ENCODE measurements around the gene SAMD13. TPM values are rescaled to one million over a fixed set of nuclear protein-coding genes. Genes with fewer than 3 reads are reported as not detected.

SAMD13 gene
- total and polyA plus RNA-seq, 10 of the 15 experiments (the other 5 are each of a cell fraction or from before 2014, with no cell fraction given), result 0.81 to 1.9 (median 1.2) TPM; not detected in 1

DNA sequence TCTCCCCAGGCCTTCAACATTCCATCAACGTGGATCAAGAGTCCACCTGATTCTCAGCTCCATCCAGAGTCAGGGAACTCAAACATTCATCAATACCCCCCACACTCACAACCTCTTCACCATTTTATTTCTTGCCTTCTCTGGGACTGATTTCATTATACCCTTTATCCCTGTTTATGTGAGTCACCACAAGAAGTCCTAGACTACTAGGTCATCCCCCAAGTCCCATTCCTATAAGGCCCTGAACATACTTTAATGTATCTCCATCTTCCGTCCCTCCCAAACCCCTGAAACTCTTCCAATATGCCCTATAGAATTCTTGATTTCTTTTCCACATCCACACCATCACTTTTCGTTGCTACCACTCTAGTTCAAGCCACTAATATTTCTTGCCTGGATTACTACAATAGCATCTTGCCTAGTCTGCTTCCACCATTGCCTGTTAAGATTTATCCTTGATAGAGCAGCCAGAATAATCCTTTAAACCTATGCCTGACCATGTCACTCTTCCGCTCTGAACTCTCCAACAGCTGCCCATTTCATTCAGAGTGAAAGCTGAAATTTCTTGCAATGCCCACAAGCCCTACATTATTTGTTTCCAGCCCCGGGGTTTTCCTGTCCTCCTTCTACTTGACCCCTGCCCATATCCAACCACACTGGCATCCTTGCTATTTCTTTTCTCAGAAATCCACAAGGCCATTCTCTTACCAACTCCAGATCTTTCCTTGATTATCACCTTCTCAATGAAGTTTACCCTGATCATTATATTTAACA, 9.4 kb upstream of the SAMD13 start:
- ChIA-PET CTCF (no interaction called here), RAD21 (ENCODE audit: unreplicated experiment) (no interaction called here), POLR2A (no interaction called here), SMC1A (ENCODE audit: uncharacterized antibody, unreplicated experiment) (no interaction called here)
- H3K4me2 ChIP-seq (ENCODE audit: control insufficient read depth, insufficient read depth), result no peak overlapping the region
- no peak overlapping the region for H2AFZ ChIP-seq (ENCODE audit: control insufficient read depth, low read depth, low read length)
- no TSS peak for BruUV-seq (replicated peaks)
- H3K9me3 ChIP-seq (replicated peaks; ENCODE audit: control insufficient read depth, insufficient read depth, low read length), result no peaks in the 10 kb centered on the region; the same call in 1 of the 3 replicates
- ATAC-seq (no peak), FAIRE-seq (no peak), DNase-seq (ENCODE audit: low read depth, low spot score) (no peak)
- H3K9ac ChIP-seq (ENCODE audit: control insufficient read depth, insufficient read depth, low read length), result no peak overlapping the region
- in situ Hi-C loops (cut with MboI) (no loop called here), intact Hi-C loops (cut with micrococcal nuclease; ENCODE audit: unreplicated experiment) (no loop called here)
- no peaks in the 10 kb centered on the region for H3K79me2 ChIP-seq (ENCODE audit: control insufficient read depth, insufficient read depth, low read length)
- H3K36me3 ChIP-seq (ENCODE audit: control insufficient read depth in 2 of 2, insufficient read depth in 2 of 2, low read length in 1 of 2), result no peaks in the 10 kb centered on the region
- no peaks in the 10 kb centered on the region for H4K20me1 ChIP-seq (ENCODE audit: control insufficient read depth, insufficient read depth)
- H3K27me3 ChIP-seq (replicated peaks in 1 of 2; ENCODE audit: control insufficient read depth in 2 of 2, insufficient read depth in 2 of 2, low read length in 1 of 2), result no peaks in the 10 kb centered on the region
- TF ChIP-seq SIN3A (IDR thresholded peaks at IDR 0.05; ENCODE audit: low read depth, low read length), result no peak
- TF ChIP-seq, protein P1, sequence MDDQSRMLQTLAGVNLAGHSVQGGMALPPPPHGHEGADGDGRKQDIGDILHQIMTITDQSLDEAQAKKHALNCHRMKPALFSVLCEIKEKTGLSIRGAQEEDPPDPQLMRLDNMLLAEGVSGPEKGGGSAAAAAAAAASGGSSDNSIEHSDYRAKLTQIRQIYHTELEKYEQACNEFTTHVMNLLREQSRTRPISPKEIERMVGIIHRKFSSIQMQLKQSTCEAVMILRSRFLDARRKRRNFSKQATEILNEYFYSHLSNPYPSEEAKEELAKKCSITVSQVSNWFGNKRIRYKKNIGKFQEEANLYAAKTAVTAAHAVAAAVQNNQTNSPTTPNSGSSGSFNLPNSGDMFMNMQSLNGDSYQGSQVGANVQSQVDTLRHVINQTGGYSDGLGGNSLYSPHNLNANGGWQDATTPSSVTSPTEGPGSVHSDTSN (IDR thresholded peaks at IDR 0.05; ENCODE audit: insufficient replicate concordance, low read depth, low read length), result no peak
- TF ChIP-seq, protein P2, sequence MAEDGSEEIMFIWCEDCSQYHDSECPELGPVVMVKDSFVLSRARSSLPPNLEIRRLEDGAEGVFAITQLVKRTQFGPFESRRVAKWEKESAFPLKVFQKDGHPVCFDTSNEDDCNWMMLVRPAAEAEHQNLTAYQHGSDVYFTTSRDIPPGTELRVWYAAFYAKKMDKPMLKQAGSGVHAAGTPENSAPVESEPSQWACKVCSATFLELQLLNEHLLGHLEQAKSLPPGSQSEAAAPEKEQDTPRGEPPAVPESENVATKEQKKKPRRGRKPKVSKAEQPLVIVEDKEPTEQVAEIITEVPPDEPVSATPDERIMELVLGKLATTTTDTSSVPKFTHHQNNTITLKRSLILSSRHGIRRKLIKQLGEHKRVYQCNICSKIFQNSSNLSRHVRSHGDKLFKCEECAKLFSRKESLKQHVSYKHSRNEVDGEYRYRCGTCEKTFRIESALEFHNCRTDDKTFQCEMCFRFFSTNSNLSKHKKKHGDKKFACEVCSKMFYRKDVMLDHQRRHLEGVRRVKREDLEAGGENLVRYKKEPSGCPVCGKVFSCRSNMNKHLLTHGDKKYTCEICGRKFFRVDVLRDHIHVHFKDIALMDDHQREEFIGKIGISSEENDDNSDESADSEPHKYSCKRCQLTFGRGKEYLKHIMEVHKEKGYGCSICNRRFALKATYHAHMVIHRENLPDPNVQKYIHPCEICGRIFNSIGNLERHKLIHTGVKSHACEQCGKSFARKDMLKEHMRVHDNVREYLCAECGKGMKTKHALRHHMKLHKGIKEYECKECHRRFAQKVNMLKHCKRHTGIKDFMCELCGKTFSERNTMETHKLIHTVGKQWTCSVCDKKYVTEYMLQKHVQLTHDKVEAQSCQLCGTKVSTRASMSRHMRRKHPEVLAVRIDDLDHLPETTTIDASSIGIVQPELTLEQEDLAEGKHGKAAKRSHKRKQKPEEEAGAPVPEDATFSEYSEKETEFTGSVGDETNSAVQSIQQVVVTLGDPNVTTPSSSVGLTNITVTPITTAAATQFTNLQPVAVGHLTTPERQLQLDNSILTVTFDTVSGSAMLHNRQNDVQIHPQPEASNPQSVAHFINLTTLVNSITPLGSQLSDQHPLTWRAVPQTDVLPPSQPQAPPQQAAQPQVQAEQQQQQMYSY (CRISPR knock-in tag; IDR thresholded peaks at IDR 0.05), result no peak
- TF ChIP-seq LARP7 (IDR thresholded peaks at IDR 0.05), result no peak
- TF ChIP-seq ZNF622 (IDR thresholded peaks at IDR 0.05), result no peak
- TF ChIP-seq ZNF207 (IDR thresholded peaks at IDR 0.05; ENCODE audit: borderline replicate concordance), result no peak
- no peak for TF ChIP-seq CBFB (IDR thresholded peaks at IDR 0.05; ENCODE audit: low read depth)
- TF ChIP-seq, protein P3, sequence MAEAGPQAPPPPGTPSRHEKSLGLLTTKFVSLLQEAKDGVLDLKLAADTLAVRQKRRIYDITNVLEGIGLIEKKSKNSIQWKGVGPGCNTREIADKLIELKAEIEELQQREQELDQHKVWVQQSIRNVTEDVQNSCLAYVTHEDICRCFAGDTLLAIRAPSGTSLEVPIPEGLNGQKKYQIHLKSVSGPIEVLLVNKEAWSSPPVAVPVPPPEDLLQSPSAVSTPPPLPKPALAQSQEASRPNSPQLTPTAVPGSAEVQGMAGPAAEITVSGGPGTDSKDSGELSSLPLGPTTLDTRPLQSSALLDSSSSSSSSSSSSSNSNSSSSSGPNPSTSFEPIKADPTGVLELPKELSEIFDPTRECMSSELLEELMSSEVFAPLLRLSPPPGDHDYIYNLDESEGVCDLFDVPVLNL (IDR thresholded peaks at IDR 0.05; ENCODE audit: low read depth, low read length), result no peak
- TF ChIP-seq SPI1 (IDR thresholded peaks at IDR 0.05; ENCODE audit: borderline replicate concordance, insufficient read depth, low read depth, low read length), result no peak
- no peak for TF ChIP-seq NFYA (IDR thresholded peaks at IDR 0.05; ENCODE audit: borderline replicate concordance, low read depth, low read length)
- no peak for TF ChIP-seq RFX5 (IDR thresholded peaks at IDR 0.05; ENCODE audit: low read depth, low read length)
- H3K4me1 ChIP-seq (ENCODE audit: control insufficient read depth, insufficient read depth, low read length), result no peaks in the 10 kb centered on the region
- 47% methylated on average over 5 of the region's 5 CpGs for WGBS (ENCODE audit: insufficient coverage, insufficient replicate concordance, low lambda C conversion rate, missing lambda C conversion rate)
- no peak overlapping the region for H3K27ac ChIP-seq (ENCODE audit: control insufficient read depth, insufficient read depth)
- no peak overlapping the region for H3K4me3 ChIP-seq

Data from GM12878 (cell line).